ENCODE results near the gene PARD3B.

Gene PARD3B

GRCh38 chr2:205014201-205014600, 468.9 kb downstream of the PARD3B start:
- no peak for DNase-seq (ENCODE audit: extremely low spot score)
- TF ChIP-seq HDGF (IDR thresholded peaks at IDR 0.05; ENCODE audit: borderline replicate concordance) (no peak), SUZ12 (IDR thresholded peaks at IDR 0.05) (no peak), BHLHE40 (IDR thresholded peaks at IDR 0.05; ENCODE audit: borderline replicate concordance) (no peak), ELF4 (IDR thresholded peaks at IDR 0.05) (no peak), ZNF384 (IDR thresholded peaks at IDR 0.05) (no peak), SP1 (IDR thresholded peaks at IDR 0.05) (no peak), NFRKB (IDR thresholded peaks at IDR 0.05) (no peak), ARNT (IDR thresholded peaks at IDR 0.05) (no peak), FOXA1 (IDR thresholded peaks at IDR 0.05) (no peak)
- ChIA-PET POLR2A (no interaction called here), CTCF (no interaction called here)

DNA sequence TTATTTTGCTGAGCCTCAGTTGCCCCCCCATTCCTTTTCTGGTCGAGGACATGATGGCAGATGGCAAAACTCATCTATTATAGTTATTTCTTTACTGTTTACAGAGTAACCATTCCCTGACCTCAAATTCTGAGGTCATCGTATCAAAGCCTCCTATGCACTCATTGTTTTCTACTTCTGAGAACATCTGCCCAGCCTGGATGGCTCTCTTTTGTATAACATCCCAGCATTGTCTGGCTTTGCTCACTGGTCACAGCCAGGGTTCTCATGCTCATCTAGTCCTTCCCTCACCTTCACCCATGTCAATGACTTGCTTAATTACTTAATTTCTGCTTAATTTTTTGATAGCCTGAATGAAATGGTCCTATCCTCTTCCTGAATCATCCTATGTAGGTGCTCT, 472.1 kb downstream of the PARD3B start:
- ChIA-PET CTCF (interaction anchor here (0.7 kb wide), 1 partner anchor 85 kb away, joined by 3 read pairs; no protein-coding TSS in a partner anchor), POLR2A (no interaction called here)
- DNase-seq (ENCODE audit: extremely low spot score): no peak
- TF ChIP-seq ARNT (IDR thresholded peaks at IDR 0.05) (no peak), SUZ12 (IDR thresholded peaks at IDR 0.05) (no peak), TARDBP (IDR thresholded peaks at IDR 0.05) (no peak), SP1 (IDR thresholded peaks at IDR 0.05) (no peak), FOXM1 (IDR thresholded peaks at IDR 0.05; ENCODE audit: borderline replicate concordance) (no peak), HDGF (IDR thresholded peaks at IDR 0.05; ENCODE audit: borderline replicate concordance) (no peak), LEF1 (IDR thresholded peaks at IDR 0.05; ENCODE audit: borderline replicate concordance) (no peak), ELF4 (IDR thresholded peaks at IDR 0.05) (no peak)
- TF ChIP-seq, protein P1, sequence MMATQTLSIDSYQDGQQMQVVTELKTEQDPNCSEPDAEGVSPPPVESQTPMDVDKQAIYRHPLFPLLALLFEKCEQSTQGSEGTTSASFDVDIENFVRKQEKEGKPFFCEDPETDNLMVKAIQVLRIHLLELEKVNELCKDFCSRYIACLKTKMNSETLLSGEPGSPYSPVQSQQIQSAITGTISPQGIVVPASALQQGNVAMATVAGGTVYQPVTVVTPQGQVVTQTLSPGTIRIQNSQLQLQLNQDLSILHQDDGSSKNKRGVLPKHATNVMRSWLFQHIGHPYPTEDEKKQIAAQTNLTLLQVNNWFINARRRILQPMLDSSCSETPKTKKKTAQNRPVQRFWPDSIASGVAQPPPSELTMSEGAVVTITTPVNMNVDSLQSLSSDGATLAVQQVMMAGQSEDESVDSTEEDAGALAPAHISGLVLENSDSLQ (IDR thresholded peaks at IDR 0.05): no peak

GRCh38 chr2:205017912-205018311, 472.6 kb downstream of the PARD3B start:
- no peak for DNase-seq (ENCODE audit: extremely low spot score)
- TF ChIP-seq ARNT (IDR thresholded peaks at IDR 0.05) (no peak), ZNF384 (IDR thresholded peaks at IDR 0.05) (no peak), FOXK2 (IDR thresholded peaks at IDR 0.05) (no peak), L3MBTL2 (conservative IDR thresholded peaks at IDR 0.05) (no peak), TARDBP (IDR thresholded peaks at IDR 0.05) (no peak), NFRKB (IDR thresholded peaks at IDR 0.05) (no peak), BHLHE40 (IDR thresholded peaks at IDR 0.05; ENCODE audit: borderline replicate concordance) (no peak), LEF1 (IDR thresholded peaks at IDR 0.05; ENCODE audit: borderline replicate concordance) (no peak), SP1 (IDR thresholded peaks at IDR 0.05) (no peak), SUZ12 (IDR thresholded peaks at IDR 0.05) (no peak), ELF4 (IDR thresholded peaks at IDR 0.05) (no peak), HDGF (IDR thresholded peaks at IDR 0.05; ENCODE audit: borderline replicate concordance) (no peak), FOXA1 (IDR thresholded peaks at IDR 0.05) (no peak), FOXM1 (IDR thresholded peaks at IDR 0.05; ENCODE audit: borderline replicate concordance) (no peak), CTBP1 (IDR thresholded peaks at IDR 0.05; ENCODE audit: borderline replicate concordance) (no peak)
- TF ChIP-seq, protein P1 (IDR thresholded peaks at IDR 0.05): no peak
- POLR2A ChIA-PET: no interaction called here
- CTCF ChIA-PET: no interaction called here

DNA sequence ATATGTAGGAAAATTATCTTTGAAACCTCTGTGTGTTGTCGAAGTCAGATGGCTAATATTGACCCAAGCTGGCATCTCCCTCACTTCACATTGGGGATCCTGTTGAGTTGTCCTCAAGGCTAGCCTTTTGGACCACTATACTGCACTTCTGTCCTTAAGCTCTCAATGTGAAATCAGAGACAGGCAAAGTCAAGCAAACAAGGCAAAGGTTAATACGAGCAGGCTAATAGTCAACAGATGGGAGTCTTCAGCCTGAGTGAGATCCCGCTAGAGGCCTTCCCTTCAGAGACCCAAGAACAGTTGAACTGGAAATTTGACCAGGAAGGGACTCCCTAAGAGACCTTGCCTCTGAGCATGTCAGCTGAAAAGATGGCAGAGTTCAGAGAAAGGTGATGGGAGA, 475.4 kb downstream of the PARD3B start:
- ChIA-PET POLR2A (no interaction called here), CTCF (no interaction called here)
- no peak for TF ChIP-seq FOXM1 (IDR thresholded peaks at IDR 0.05; ENCODE audit: borderline replicate concordance)
- TF ChIP-seq CTBP1 (IDR thresholded peaks at IDR 0.05; ENCODE audit: borderline replicate concordance): no peak
- no peak for TF ChIP-seq FOXK2 (IDR thresholded peaks at IDR 0.05)
- no peak for TF ChIP-seq BHLHE40 (IDR thresholded peaks at IDR 0.05; ENCODE audit: borderline replicate concordance)
- no peak for TF ChIP-seq L3MBTL2 (conservative IDR thresholded peaks at IDR 0.05)
- no peak for TF ChIP-seq ZNF384 (IDR thresholded peaks at IDR 0.05)
- TF ChIP-seq SUZ12 (IDR thresholded peaks at IDR 0.05): no peak
- TF ChIP-seq TARDBP (IDR thresholded peaks at IDR 0.05): no peak
- TF ChIP-seq LEF1 (IDR thresholded peaks at IDR 0.05; ENCODE audit: borderline replicate concordance): no peak
- TF ChIP-seq NFRKB (IDR thresholded peaks at IDR 0.05): no peak
- no peak for TF ChIP-seq SP1 (IDR thresholded peaks at IDR 0.05)
- DNase-seq (ENCODE audit: extremely low spot score): no peak

- TF ChIP-seq, protein P1 (IDR thresholded peaks at IDR 0.05): no peak
- no peak for TF ChIP-seq FOXA1 (IDR thresholded peaks at IDR 0.05)
- TF ChIP-seq BHLHE40 (IDR thresholded peaks at IDR 0.05; ENCODE audit: borderline replicate concordance): no peak
- TF ChIP-seq SUZ12 (IDR thresholded peaks at IDR 0.05): no peak
- TF ChIP-seq CTBP1 (IDR thresholded peaks at IDR 0.05; ENCODE audit: borderline replicate concordance): no peak
- TF ChIP-seq L3MBTL2 (conservative IDR thresholded peaks at IDR 0.05): no peak
- TF ChIP-seq TARDBP (IDR thresholded peaks at IDR 0.05): no peak
- TF ChIP-seq HDGF (IDR thresholded peaks at IDR 0.05; ENCODE audit: borderline replicate concordance): no peak
- no peak for TF ChIP-seq SP1 (IDR thresholded peaks at IDR 0.05)
- no peak for TF ChIP-seq FOXM1 (IDR thresholded peaks at IDR 0.05; ENCODE audit: borderline replicate concordance)
- ChIA-PET POLR2A (no interaction called here), CTCF (no interaction called here)
- no peak for DNase-seq (ENCODE audit: extremely low spot score)
These were observed 477.6 kb downstream of the PARD3B start for GRCh38 chr2:205022841-205023240.

DNA sequence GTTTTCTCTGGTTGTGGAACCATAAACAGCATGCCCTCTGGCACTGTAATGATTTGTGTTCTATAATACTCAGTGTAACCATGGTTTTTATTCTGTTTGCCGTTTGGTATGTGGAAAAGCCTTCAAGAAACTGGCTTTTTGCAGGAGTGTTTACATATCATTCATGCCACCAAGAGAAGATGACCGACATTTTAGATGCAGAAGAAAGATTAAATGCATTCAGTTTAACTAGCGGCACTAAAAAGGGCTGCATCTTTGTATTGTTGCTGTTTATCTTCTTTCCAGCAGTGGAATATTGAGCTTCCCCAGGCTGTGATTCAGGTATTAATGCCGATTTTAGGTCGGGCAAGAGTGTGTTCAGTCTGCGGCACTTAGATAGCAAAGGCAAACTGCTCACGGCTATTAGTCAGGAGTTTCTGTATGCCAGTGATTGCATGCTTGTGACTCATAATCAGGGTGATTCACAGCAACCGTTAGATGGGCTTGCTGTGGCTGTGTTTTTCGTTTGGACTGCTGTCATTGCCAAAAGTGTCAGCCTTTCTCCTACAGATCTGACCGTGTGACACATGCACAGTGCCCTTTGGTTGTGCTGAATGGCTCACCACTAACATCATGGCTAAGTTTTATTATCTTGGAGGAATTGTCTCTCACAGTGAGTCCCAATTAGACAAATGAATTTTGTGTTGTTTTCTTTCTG, 479.7 kb downstream of the PARD3B start:
- ChIA-PET POLR2A (no interaction called here), CTCF (no interaction called here)
- no peak for TF ChIP-seq SP1 (IDR thresholded peaks at IDR 0.05)
- no peak for TF ChIP-seq LEF1 (IDR thresholded peaks at IDR 0.05; ENCODE audit: borderline replicate concordance)
- no peak for TF ChIP-seq FOXM1 (IDR thresholded peaks at IDR 0.05; ENCODE audit: borderline replicate concordance)
- TF ChIP-seq NFRKB (IDR thresholded peaks at IDR 0.05): no peak
- no peak for TF ChIP-seq SUZ12 (IDR thresholded peaks at IDR 0.05)
- TF ChIP-seq ZNF384 (IDR thresholded peaks at IDR 0.05): no peak
- TF ChIP-seq FOXK2 (IDR thresholded peaks at IDR 0.05): no peak
- no peak for TF ChIP-seq L3MBTL2 (conservative IDR thresholded peaks at IDR 0.05)
- no peak for TF ChIP-seq ELF4 (IDR thresholded peaks at IDR 0.05)
- no peak for TF ChIP-seq CTBP1 (IDR thresholded peaks at IDR 0.05; ENCODE audit: borderline replicate concordance)
- DNase-seq (ENCODE audit: extremely low spot score): peak; percentile 26
